ENCODE measurements around the gene C5orf52.

Gene C5orf52

DNA sequence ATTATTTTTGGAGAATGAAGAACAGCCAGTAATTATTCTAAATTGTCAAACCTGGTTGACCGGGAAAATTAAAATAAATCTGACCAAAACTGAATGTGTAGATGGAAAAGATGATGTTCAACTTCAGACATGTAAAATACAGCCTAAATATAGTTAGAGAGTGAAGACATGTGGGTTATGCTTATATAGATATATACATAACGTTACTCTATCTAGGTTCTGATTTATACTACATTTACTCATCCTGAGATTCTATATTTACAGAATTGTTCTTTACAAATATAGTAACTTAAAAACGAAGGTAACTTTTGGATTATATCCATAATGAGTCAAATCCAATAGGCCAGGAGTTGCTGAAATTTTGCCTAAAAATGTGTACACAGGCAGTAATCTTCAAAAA lies 39.1 kb downstream of the C5orf52 start:
- in situ Hi-C loops (cut with HindIII; ENCODE audit: low sequenced_read_pairs), result no loop called here
- no peak for DNase-seq (ENCODE audit: low read depth)
- TF ChIP-seq, protein P1, sequence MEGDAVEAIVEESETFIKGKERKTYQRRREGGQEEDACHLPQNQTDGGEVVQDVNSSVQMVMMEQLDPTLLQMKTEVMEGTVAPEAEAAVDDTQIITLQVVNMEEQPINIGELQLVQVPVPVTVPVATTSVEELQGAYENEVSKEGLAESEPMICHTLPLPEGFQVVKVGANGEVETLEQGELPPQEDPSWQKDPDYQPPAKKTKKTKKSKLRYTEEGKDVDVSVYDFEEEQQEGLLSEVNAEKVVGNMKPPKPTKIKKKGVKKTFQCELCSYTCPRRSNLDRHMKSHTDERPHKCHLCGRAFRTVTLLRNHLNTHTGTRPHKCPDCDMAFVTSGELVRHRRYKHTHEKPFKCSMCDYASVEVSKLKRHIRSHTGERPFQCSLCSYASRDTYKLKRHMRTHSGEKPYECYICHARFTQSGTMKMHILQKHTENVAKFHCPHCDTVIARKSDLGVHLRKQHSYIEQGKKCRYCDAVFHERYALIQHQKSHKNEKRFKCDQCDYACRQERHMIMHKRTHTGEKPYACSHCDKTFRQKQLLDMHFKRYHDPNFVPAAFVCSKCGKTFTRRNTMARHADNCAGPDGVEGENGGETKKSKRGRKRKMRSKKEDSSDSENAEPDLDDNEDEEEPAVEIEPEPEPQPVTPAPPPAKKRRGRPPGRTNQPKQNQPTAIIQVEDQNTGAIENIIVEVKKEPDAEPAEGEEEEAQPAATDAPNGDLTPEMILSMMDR (IDR thresholded peaks at IDR 0.05; ENCODE audit: low read depth, low read length, missing control alignments), result no peak
- H3K4me3 ChIP-seq (ENCODE audit: low read depth, low read length), result no peak overlapping the region

DNA sequence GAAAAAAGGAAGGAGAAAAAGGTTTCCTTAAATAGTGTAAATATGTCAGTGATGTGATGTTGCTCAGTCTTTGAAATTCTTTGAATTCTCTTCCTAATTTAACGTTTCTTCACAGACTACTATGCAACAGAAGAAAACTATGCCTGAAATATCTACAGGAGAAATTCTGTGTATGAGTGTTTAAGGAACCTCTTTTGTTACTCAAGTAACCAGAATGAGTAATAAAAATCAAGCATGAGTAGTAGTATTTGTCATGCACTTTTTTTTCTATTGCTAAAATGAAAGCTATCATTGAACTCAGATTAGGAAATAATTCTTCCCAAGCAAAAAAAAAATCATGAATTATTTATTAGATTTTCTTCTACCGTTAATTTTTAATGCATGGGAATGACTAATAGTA lies 39.5 kb downstream of the C5orf52 start:
- TF ChIP-seq, protein P1 (IDR thresholded peaks at IDR 0.05; ENCODE audit: low read depth, low read length, missing control alignments), result no peak
- peak; percentile 15 for DNase-seq (ENCODE audit: low read depth)
- in situ Hi-C loops (cut with HindIII; ENCODE audit: low sequenced_read_pairs), result no loop called here
- H3K4me3 ChIP-seq (ENCODE audit: low read depth, low read length), result no peak overlapping the region

- TF ChIP-seq, protein P1 (IDR thresholded peaks at IDR 0.05; ENCODE audit: low read depth, low read length, missing control alignments), result no peak
- H3K4me3 ChIP-seq (ENCODE audit: low read depth, low read length), result no peak overlapping the region
- no peak for DNase-seq (ENCODE audit: low read depth)
- in situ Hi-C loops (cut with HindIII; ENCODE audit: low sequenced_read_pairs), result no loop called here
Observed at GRCh38 chr5:157713830-157714595, 42.7 kb downstream of the C5orf52 start.

DNA sequence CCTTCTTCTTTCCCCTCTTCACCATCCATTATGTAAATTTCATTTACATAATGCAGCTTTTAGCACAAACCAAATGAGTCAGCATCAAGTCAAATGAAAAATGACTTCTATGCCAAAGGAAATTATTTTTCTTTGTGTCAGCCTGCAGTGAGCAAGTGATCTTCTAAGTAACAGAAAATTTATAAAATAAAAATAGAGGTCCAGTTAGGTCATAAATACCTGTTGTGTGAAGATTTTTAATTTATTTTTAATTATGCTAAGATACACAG lies 43.2 kb downstream of the C5orf52 start:
- TF ChIP-seq, protein P1 (IDR thresholded peaks at IDR 0.05; ENCODE audit: low read depth, low read length, missing control alignments), result no peak
- no peak overlapping the region for H3K4me3 ChIP-seq (ENCODE audit: low read depth, low read length)
- in situ Hi-C loops (cut with HindIII; ENCODE audit: low sequenced_read_pairs), result no loop called here
- DNase-seq (ENCODE audit: low read depth), result no peak

DNA sequence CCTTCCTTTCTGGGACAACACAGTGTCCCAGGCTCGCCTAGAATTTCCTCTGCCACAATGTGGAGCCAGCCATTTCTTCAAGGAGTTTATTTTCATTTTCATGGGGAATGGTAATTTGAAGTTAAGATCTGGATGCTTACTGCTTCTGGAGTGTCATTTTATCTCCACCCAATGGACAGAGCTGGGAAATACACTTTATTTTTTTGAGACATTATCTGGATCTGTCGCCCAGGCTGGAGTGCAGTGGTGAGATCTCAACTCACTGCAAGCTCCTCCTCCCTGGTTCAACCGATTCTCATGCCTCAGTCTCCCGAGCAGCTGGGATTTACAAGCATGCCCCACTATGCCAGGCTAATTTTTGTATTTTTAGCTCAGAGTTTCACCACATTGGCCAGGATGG lies 47.2 kb downstream of the C5orf52 start:
- TF ChIP-seq, protein P1 (IDR thresholded peaks at IDR 0.05; ENCODE audit: low read depth, low read length, missing control alignments), result peak; percentile 59
- peak; percentile 65 for DNase-seq (ENCODE audit: low read depth)
- H3K4me3 ChIP-seq (ENCODE audit: low read depth, low read length), result no peak overlapping the region
- in situ Hi-C loops (cut with HindIII; ENCODE audit: low sequenced_read_pairs), result no loop called here

- TF ChIP-seq, protein P1 (IDR thresholded peaks at IDR 0.05; ENCODE audit: low read depth, low read length, missing control alignments), result no peak
- no peak overlapping the region for H3K4me3 ChIP-seq (ENCODE audit: low read depth, low read length)
- in situ Hi-C loops (cut with HindIII; ENCODE audit: low sequenced_read_pairs), result no loop called here
- DNase-seq (ENCODE audit: low read depth), result no peak
Observed at GRCh38 chr5:157719245-157719644, 47.9 kb downstream of the C5orf52 start.
